Fibroblast of upper back skin (primary cell): ENCODE measurements around the gene CCDC91.

Experiments
- DNase-seq: peaks from one replicate; pipeline ENCODE4 v3.0.0-alpha.2; 2013

CCDC91 gene, protein sequence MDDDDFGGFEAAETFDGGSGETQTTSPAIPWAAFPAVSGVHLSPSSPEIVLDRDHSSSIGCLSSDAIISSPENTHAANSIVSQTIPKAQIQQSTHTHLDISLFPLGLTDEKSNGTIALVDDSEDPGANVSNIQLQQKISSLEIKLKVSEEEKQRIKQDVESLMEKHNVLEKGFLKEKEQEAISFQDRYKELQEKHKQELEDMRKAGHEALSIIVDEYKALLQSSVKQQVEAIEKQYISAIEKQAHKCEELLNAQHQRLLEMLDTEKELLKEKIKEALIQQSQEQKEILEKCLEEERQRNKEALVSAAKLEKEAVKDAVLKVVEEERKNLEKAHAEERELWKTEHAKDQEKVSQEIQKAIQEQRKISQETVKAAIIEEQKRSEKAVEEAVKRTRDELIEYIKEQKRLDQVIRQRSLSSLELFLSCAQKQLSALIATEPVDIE

GRCh38 chr12:28190321-28191050 lies at the start of gene CCDC91:
Gene CCDC91, plus strand, starts transcription at chr12:28190456. Its CDS starts 66,760 bp downstream, at chr12:28257216.
- peak; percentile 73 for DNase-seq

DNA sequence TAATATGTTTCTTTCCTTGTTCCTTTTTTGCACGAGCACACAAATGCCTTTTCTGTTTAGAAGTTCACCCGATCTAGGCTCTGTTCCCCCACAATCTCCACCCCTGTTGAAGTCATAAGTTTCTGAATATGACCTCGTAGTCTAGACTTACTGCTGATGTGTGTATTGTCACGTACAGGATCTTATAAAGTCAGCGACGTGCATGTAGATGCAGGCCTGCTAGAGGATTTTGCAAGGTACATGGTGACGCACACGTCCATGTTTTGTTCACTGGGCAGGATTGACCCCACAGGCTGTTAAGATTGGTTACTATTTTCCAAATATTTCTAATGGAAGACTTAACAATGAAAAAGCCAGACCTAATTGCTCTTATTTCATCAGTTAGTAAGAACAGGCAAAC lies 46.2 kb upstream of the CCDC91 start:
- no peak for DNase-seq

- DNase-seq: no peak
Measured at GRCh38 chr12:28144532-28144931, 45.7 kb upstream of the CCDC91 start.

DNA sequence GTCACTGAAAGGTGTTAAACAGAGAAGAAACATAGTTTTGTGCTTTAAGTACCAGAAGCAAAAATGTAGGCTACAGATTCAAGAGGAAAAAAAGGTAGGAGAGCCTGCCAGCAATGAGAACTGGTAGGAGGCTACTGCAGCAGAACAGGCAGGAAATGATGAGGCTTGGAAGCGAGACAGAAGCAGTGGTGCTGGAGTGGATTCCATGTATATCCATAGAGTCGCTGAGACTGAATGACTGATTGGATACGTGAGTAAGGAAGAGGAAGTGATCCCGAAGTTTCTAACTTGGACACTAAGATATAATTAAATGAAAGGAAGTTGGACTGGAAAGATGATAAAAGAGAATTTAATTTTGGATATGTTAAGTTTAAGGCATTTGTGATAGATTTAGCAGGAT lies 45.0 kb upstream of the CCDC91 start:
- no peak for DNase-seq

DNA sequence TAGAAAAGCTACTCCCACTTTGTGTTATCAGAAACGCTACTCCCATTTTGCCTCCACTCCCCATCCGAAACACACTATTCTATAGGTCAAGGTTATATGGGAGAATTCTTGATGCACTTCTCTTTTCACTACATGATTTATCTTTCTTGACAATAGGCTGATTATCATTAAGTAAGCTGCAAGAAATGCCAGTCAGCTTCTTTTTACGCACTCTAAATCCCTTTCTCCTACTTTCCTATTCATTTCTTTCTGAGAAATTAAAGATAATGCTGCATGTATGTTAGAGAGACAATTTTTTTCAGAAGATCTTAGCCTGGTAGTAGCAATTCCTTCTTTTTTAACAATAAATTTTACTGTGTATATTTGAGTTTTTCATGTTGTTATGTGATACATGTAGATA lies 41.0 kb upstream of the CCDC91 start:
- DNase-seq: no peak

- no peak for DNase-seq
Measured at GRCh38 chr12:28156362-28156761, 33.9 kb upstream of the CCDC91 start.

GRCh38 chr12:28156804-28157203 lies 33.5 kb upstream of the CCDC91 start:
- DNase-seq: no peak

DNA sequence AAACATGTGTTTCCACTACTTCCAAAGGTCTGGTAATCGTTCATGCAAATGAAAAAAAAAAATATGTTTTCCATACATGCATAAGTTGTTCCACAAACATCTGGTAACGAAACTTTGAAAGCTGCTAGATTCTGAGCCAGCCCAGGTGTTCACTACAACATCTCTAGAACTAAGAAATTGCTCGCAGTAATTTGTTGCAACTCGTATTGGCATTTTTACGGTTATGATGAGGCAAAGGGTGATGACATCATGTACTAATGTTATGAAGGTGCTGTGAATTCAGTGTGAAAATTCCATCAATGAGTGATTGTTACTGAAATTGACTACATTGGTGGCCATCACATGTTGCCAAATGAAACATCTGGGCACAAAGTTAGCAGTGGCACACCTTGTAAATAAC lies 31.9 kb upstream of the CCDC91 start:
- no peak for DNase-seq

DNA sequence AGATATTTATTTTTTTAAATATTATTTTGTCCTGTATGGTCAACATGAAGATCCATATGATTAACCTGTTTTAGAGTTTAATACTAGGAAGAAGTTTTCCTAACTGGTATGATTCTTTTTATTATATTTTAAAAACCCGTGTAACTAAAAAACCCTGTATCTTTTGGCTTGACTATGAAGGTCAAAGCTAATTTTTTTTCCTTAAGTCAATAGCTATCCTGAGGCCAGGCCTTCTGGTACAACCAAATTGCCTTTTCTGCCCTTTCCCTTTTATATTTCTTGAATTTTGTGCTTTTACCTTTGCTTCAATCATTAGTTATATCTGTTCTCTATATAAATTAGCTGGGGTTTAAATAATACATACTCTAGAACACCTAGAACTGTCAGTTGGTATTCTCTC lies 30.6 kb upstream of the CCDC91 start:
- no peak for DNase-seq

DNA sequence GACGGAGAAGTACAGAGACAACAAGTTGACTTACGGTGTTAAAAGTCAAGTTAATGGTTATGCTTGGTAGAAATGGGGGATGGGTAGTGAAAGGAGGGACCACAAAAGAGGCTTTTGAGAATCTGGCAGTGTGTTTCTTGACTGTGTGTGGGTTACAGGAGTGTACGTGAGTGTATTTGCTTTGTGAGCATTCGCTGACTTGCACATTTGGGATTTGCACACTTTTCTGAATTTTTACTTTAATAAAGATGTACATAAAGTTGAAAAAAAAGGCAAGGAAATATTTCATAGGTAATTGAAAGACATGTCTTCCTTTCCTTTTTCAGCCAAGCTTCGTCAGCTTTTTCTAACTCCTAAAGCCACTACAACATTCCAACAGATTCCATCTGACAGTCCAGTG lies 28.6 kb upstream of the CCDC91 start:
- DNase-seq: no peak

DNA sequence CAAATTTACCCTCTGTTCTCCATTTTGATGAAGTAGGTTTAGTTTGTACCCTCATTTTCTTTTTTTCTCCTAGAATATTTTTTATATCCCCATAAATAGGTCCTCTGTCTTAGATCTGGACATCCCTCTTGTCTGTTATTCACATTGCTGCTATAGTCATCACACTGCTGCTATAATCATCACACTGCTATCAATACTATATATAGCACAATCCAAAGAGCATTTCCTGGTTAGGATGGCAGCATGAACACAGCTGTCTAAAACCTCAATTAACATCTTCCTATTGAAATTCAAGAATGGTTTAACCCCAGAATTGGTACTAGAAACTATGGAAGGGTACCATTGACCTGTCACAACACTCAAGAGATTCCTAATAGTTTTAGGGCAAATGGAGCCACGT lies 27.6 kb upstream of the CCDC91 start:
- no peak for DNase-seq

DNA sequence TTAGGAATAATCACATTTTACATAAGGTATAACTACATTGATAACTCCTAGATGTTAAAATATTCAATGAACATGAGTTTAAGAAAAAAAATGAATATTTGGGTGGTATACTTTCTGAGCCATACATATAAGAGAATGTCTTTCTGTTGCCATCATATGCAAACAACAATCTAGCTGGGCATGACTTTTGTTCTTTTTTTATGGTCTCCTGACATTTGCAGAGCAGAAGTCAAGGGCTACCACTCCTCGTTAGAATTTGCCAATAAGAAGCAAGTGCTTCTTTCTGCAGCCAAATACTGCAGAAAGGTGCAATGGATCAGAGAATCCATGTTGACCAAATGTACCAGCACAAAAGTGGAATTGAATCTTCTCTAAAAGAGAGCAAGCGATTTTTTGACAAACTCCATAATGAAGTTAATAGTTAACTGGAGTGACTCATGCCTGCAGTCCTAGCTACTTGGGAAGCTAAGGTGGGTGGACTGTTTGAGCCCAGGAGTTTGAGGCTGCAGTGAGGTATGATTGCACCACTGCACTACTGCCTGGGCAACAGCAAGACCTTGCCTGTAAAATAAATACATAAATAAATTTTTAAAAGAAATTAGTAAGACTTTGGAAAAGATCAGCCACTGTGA lies 25.5 kb upstream of the CCDC91 start:
- no peak for DNase-seq

DNA sequence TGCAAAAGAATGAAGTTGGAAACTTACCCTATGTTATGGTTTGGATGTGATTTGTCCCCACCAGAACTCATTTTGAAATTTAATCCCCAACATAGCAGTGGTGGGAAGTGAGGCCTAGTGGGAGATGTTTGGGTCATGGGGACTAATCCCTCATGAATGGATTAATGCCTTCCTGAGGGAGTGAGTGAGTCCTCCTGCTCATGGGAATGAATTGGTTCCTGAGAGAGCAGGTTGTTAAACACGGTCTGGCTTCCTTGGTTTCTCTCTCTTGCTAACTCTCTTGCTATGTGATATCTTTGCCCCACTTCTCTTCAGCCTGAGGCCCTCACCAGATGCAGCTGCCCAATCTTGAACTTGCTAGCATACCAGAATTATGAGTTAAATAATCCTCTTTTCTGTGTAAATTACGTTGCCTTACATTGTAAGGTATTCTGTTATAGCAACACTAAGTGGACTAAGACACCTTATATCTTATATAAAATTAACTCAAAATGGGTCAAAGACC lies 22.2 kb upstream of the CCDC91 start:
- DNase-seq: no peak

- DNase-seq: no peak
Measured at GRCh38 chr12:28171356-28172060, 18.7 kb upstream of the CCDC91 start.

GRCh38 chr12:28172434-28173030 lies 17.7 kb upstream of the CCDC91 start:
- peak; percentile 67 for DNase-seq

- no peak for DNase-seq
Measured at GRCh38 chr12:28173440-28173839, 16.8 kb upstream of the CCDC91 start.

DNA sequence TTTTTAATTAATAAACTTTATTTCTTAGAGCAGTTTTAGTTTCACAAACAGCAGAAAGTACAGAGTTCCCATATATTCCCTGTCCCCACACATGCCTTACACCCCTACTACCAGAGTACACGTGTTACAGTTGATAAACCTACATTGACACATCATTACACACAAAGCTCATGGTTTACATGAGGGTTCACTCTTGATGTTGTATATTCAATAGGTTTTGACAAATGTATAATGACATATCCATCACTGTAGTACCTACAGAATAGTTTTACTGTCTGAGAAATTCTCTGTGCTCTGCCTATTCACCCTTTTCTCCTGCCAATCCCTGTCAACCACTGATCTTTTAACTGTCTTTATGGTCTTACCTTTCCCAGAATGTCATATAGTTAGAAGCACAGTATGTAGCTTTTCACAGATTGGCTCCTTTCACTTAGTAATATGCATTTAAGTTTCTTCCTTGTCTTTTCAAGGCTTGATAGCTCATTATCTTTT lies 15.1 kb upstream of the CCDC91 start:
- DNase-seq: no peak

- DNase-seq: no peak
Measured at GRCh38 chr12:28176295-28176694, 14.0 kb upstream of the CCDC91 start.

GRCh38 chr12:28177461-28177860 lies 12.8 kb upstream of the CCDC91 start:
- no peak for DNase-seq

- no peak for DNase-seq
Measured at GRCh38 chr12:28177905-28178304, 12.4 kb upstream of the CCDC91 start.

- DNase-seq: no peak
Measured at GRCh38 chr12:28178775-28179174, 11.5 kb upstream of the CCDC91 start.

DNA sequence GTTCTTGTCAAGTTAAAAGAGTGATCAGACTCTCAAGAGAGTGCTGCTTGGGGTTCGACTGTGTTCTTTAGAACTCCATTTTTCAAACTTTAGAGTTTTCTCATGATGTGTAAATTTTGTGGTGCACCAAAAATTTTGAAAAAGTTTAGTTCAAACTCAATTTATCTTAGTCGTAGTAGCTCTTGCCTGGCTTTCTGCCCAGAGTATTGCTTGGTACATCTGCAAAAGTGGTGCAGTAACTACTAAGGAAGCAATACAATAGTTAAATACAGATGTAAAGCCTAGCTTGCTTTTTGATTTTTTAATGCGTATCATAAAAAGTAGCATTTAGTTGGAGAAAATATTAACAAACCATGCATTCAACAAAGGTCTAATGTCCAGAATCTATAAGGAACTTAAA lies 9.5 kb upstream of the CCDC91 start:
- peak; percentile 63 for DNase-seq
